ENCODE results near the gene SERTAD3. TPM values are rescaled to one million over a fixed set of nuclear protein-coding genes. Genes with fewer than 3 reads are reported as not detected.

The SERTAD3 gene
- total RNA-seq, 1 experiment from 2014 or later: 14.9 TPM

DNA sequence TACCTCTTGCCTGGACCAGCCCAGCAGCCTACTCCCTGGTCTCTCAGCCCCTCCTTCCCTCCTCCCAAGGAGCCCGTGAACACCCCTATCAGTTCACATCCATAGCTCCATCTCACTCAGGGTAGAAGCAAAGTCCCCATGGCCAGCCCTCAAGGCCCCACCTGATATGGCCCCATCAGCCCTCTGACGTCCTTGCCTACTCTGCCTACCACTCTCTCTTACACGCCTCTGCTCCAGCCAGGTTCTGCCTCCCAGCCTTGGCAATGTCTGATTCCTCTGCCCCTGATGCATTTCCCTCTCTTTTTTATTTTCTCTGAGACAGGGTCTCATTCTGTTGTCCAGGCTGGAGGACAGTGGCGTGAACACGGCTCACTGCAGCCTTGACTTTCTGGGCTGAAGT lies 7.9 kb upstream of the SERTAD3 start:
- DNase-seq: no peak
- H3K4me1 ChIP-seq (ENCODE audit: low read length): no peaks in the 10 kb centered on the region
- no peaks in the 10 kb centered on the region for H3K36me3 ChIP-seq (ENCODE audit: insufficient read depth, low read length)
- H4K20me1 ChIP-seq (ENCODE audit: insufficient read depth, low read depth, low read length): no peaks in the 10 kb centered on the region
- no peak overlapping the region for H3K4me2 ChIP-seq (ENCODE audit: low read depth, low read length, poor library complexity, severe bottlenecking)
- no peak overlapping the region for H3K4me3 ChIP-seq (ENCODE audit: low read length)
- H2AFZ ChIP-seq (ENCODE audit: low read length): no peak overlapping the region
- H3K27ac ChIP-seq (ENCODE audit: low read length): no peak overlapping the region
- no peak overlapping the region for H3K9ac ChIP-seq (ENCODE audit: low read length)
- H3K79me2 ChIP-seq (ENCODE audit: low read length): no peaks in the 10 kb centered on the region
- no peaks in the 10 kb centered on the region for H3K9me3 ChIP-seq (ENCODE audit: low read length)
- H3K9me2 ChIP-seq (replicated peaks; ENCODE audit: insufficient read depth, low read length): no peaks in the 10 kb centered on the region
- H3K27me3 ChIP-seq (ENCODE audit: low read length): no peaks in the 10 kb centered on the region

DNA sequence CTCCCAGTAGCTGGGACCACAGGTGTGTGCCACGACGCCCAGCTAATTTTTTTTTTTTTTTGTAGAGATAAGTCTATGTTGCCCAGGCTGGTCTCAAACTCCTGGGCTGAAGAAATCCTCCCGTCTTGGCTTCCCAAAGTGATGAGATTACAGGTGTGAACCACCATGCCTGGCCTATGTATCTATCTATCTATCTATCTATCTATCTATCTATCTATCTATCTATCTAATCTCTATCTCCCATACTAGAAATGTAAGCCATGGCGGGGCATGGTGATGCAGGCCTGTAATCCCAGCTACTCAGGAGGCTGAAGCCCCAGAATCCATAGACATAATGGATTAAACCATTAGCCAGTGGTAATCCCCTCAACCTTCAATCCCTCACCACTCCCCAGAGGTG lies 6.5 kb upstream of the SERTAD3 start:
- no peaks in the 10 kb centered on the region for H3K27me3 ChIP-seq (ENCODE audit: low read length)
- no peak for DNase-seq
- H3K9ac ChIP-seq (ENCODE audit: low read length): no peak overlapping the region
- no peaks in the 10 kb centered on the region for H4K20me1 ChIP-seq (ENCODE audit: insufficient read depth, low read depth, low read length)
- no peaks in the 10 kb centered on the region for H3K36me3 ChIP-seq (ENCODE audit: insufficient read depth, low read length)
- no peak overlapping the region for H3K4me2 ChIP-seq (ENCODE audit: low read depth, low read length, poor library complexity, severe bottlenecking)
- H3K27ac ChIP-seq (ENCODE audit: low read length): no peak overlapping the region
- H3K9me2 ChIP-seq (replicated peaks; ENCODE audit: insufficient read depth, low read length): no peaks in the 10 kb centered on the region
- H3K4me1 ChIP-seq (ENCODE audit: low read length): no peaks in the 10 kb centered on the region
- H2AFZ ChIP-seq (ENCODE audit: low read length): no peak overlapping the region
- no peaks in the 10 kb centered on the region for H3K79me2 ChIP-seq (ENCODE audit: low read length)
- H3K9me3 ChIP-seq (ENCODE audit: low read length): no peaks in the 10 kb centered on the region
- H3K4me3 ChIP-seq (ENCODE audit: low read length): no peak overlapping the region

DNA sequence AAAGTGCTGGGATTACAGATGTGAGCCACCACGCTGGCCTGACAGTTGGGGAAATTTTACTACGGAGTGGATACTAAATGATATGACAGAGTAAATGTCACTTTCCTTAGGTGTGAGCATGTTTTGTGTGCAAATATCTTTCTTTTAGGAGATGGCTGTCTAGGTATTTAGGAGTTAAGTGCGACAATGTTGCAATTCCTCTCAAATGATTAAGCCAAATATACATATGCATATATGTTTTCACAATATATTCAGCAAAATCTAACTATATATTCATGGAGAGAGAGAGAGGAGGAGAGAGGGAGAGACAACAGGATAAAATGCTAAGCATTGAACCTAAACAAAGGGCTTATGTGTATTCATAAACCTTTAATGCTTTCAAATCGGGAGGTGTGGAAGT lies 5.4 kb upstream of the SERTAD3 start:
- Histone ChIP-seq H3K36me3 (ENCODE audit: insufficient read depth, low read length) (no peaks in the 10 kb centered on the region), H4K20me1 (ENCODE audit: insufficient read depth, low read depth, low read length) (no peaks in the 10 kb centered on the region), H3K27me3 (ENCODE audit: low read length) (no peaks in the 10 kb centered on the region), H3K27ac (ENCODE audit: low read length) (no peak overlapping the region), H3K9me2 (replicated peaks; ENCODE audit: insufficient read depth, low read length) (no peaks in the 10 kb centered on the region), H3K79me2 (ENCODE audit: low read length) (no peaks in the 10 kb centered on the region), H3K9ac (ENCODE audit: low read length) (no peak overlapping the region), H2AFZ (ENCODE audit: low read length) (no peak overlapping the region), H3K4me1 (ENCODE audit: low read length) (peaks cover 4% of the 10 kb centered on the region), H3K4me2 (ENCODE audit: low read depth, low read length, poor library complexity, severe bottlenecking) (no peak overlapping the region), H3K9me3 (ENCODE audit: low read length) (no peaks in the 10 kb centered on the region), H3K4me3 (ENCODE audit: low read length) (no peak overlapping the region)
- no peak for DNase-seq

DNA sequence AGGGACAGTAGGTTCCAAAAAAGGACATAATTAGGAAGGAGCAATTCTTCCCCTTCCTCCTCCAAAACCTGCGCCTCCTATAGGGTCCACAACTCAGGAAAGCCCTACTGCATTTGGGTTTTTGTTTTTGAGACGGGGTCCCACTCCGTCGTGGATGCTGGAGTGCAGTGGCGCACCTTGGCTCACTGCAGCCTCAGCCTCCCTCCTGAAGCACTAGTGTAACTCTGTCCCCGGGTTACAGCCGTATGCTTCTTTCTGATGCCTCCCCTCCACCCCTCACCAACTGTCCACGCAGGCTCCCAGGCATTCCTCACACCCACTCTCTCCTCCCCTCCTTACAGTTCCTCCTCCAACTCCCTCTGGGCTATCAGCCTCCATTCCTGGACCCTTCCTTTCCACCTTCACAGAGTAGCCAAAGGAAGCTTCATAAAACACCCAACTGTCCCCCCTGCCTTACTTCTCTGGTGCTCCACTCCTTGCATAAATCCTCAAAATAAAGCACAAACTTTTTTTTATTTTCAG lies 2.2 kb upstream of the SERTAD3 start:
- no peak for DNase-seq
- Histone ChIP-seq H3K4me1 (ENCODE audit: low read length) (peaks cover 13% of the 10 kb centered on the region), H3K4me3 (ENCODE audit: low read length) (no peak overlapping the region), H3K79me2 (ENCODE audit: low read length) (peaks cover 22% of the 10 kb centered on the region), H3K9me2 (replicated peaks; ENCODE audit: insufficient read depth, low read length) (no peaks in the 10 kb centered on the region), H3K9me3 (ENCODE audit: low read length) (no peaks in the 10 kb centered on the region), H2AFZ (ENCODE audit: low read length) (no peak overlapping the region), H3K36me3 (ENCODE audit: insufficient read depth, low read length) (peaks cover 5% of the 10 kb centered on the region), H3K27ac (ENCODE audit: low read length) (no peak overlapping the region), H3K9ac (ENCODE audit: low read length) (no peak overlapping the region), H4K20me1 (ENCODE audit: insufficient read depth, low read depth, low read length) (peaks cover 9% of the 10 kb centered on the region; the same call in 1 of the 2 replicates), H3K27me3 (ENCODE audit: low read length) (no peaks in the 10 kb centered on the region), H3K4me2 (ENCODE audit: low read depth, low read length, poor library complexity, severe bottlenecking) (no peak overlapping the region)

DNA sequence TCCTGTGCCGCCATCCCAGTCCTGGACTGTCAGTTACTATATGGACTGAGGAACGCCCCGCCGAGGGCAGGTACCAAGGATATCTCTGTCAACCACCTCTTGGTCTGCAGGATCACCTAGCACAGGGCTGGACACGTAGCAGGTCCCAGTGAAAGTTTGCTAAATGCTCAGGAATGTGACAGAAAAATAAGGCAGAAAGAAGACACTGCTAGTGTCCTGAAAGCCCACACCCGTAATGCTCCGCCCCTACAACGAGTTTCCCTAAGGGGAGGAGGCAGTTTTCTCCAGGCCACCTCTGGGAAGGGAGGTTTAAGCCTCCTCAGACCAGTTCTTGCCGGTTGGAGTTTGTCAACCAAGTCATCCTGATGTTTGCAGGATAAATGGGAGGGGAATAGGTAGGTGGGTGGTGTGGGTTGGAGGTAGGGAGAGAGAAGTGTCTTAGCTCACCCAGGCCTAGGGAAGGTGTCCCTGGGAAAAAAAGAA lies 1.7 kb upstream of the SERTAD3 start:
- no peak overlapping the region for H3K4me3 ChIP-seq (ENCODE audit: low read length)
- no peak for DNase-seq
- H3K9ac ChIP-seq (ENCODE audit: low read length): no peak overlapping the region
- H3K79me2 ChIP-seq (ENCODE audit: low read length): peaks cover 22% of the 10 kb centered on the region
- H3K36me3 ChIP-seq (ENCODE audit: insufficient read depth, low read length): peaks cover 10% of the 10 kb centered on the region
- H4K20me1 ChIP-seq (ENCODE audit: insufficient read depth, low read depth, low read length): peaks cover 10% of the 10 kb centered on the region; the same call in 1 of the 2 replicates
- no peak overlapping the region for H2AFZ ChIP-seq (ENCODE audit: low read length)
- H3K9me2 ChIP-seq (replicated peaks; ENCODE audit: insufficient read depth, low read length): no peaks in the 10 kb centered on the region
- peaks cover 13% of the 10 kb centered on the region for H3K4me1 ChIP-seq (ENCODE audit: low read length)
- no peak overlapping the region for H3K4me2 ChIP-seq (ENCODE audit: low read depth, low read length, poor library complexity, severe bottlenecking)
- no peak overlapping the region for H3K27ac ChIP-seq (ENCODE audit: low read length)
- H3K27me3 ChIP-seq (ENCODE audit: low read length): no peaks in the 10 kb centered on the region
- H3K9me3 ChIP-seq (ENCODE audit: low read length): no peaks in the 10 kb centered on the region

DNA sequence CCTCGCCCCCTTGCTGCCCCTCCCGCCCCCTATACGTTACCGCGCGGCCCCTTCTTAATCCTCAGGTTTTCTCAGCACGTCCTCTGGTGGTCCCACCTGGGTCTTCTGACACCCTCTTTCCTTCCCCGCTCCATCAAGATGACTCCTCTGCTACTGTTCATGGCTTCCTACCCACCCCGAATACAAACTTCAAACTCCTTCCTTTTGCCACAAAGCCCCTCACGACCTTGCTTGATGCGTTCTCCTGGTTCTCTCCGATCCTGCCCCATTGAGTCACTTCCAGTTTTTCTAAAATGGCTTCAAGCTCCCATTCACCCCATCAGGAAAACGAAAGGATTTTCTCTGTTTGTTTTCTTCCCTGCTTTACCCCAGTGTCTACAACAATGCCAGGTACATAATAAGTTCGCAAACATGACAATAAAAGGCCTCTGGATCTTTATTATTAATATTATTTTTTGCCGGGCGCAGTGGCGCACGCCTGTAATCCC lies 734 bp upstream of the SERTAD3 start:
- Histone ChIP-seq H3K79me2 (ENCODE audit: low read length) (peaks cover 22% of the 10 kb centered on the region), H3K9ac (ENCODE audit: low read length) (peak overlapping the region; percentile 96), H3K27ac (ENCODE audit: low read length) (no peak overlapping the region), H3K9me3 (ENCODE audit: low read length) (no peaks in the 10 kb centered on the region), H3K4me1 (ENCODE audit: low read length) (peaks cover 13% of the 10 kb centered on the region), H2AFZ (ENCODE audit: low read length) (peak overlapping the region; percentile 87; the same call in 1 of the 2 replicates), H3K4me2 (ENCODE audit: low read depth, low read length, poor library complexity, severe bottlenecking) (peak overlapping the region; percentile 95), H3K9me2 (replicated peaks; ENCODE audit: insufficient read depth, low read length) (no peaks in the 10 kb centered on the region), H3K36me3 (ENCODE audit: insufficient read depth, low read length) (peaks cover 11% of the 10 kb centered on the region), H3K4me3 (ENCODE audit: low read length) (peak overlapping the region; percentile 93), H4K20me1 (ENCODE audit: insufficient read depth, low read depth, low read length) (peaks cover 10% of the 10 kb centered on the region; the same call in 1 of the 2 replicates), H3K27me3 (ENCODE audit: low read length) (no peaks in the 10 kb centered on the region)
- DNase-seq: no peak

DNA sequence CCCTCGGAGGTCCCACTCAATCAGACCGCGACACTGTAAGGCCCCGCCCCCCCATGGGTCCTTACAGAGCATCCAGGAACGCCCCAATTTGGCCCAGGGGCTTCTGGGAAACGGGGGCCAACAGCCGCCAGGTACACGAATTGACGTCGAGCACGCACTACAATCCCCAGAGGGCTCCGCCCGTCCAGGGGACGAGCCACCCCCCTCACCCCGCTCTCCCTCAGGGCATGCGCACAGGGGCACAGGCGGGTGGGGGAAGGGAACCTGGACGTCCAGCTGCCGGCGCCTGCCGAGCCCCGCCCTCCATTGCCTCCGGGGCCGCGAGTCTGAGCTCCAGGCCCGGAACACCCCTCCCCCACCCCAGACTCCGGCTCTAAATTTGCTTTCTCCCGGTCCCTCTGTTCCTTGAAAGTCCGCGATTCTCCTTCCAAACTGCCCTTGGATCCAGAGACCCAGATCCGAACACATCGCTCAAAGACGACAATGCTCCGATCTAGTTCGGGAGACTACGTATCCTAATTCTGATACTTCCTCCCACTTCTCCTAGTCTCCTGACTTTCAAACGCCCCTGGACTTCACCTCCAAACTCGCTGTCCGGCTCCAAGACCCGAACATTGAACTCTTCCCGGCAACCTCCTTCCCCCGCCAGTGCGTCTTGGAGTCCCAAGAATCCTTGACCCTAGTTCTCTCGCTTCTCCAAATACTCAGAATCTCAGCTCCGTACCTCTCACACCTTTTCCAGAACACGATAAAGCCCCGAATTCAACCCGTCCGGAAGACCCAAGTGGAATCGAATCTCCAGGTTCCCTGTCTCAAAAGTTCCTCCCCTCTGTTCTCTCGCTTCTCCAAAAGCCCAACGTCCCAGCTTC lies 770 bp downstream of the SERTAD3 start:
- H3K9me2 ChIP-seq (replicated peaks; ENCODE audit: insufficient read depth, low read length): no peaks in the 10 kb centered on the region

More for the DNA sequence above, 770 bp downstream of the SERTAD3 start:
- Histone ChIP-seq H4K20me1 (ENCODE audit: insufficient read depth, low read depth, low read length) (peaks cover 10% of the 10 kb centered on the region; the same call in 1 of the 2 replicates), H3K4me3 (ENCODE audit: low read length) (peak overlapping the region; percentile 93), H3K36me3 (ENCODE audit: insufficient read depth, low read length) (peaks cover 11% of the 10 kb centered on the region), H3K4me1 (ENCODE audit: low read length) (peaks cover 13% of the 10 kb centered on the region), H3K79me2 (ENCODE audit: low read length) (peaks cover 22% of the 10 kb centered on the region), H3K27ac (ENCODE audit: low read length) (peak overlapping the region; percentile 95), H3K27me3 (ENCODE audit: low read length) (no peaks in the 10 kb centered on the region), H3K9me3 (ENCODE audit: low read length) (no peaks in the 10 kb centered on the region), H2AFZ (ENCODE audit: low read length) (peak overlapping the region; percentile 6; the same call in 1 of the 2 replicates), H3K4me2 (ENCODE audit: low read depth, low read length, poor library complexity, severe bottlenecking) (peak overlapping the region; percentile 95), H3K9ac (ENCODE audit: low read length) (peak overlapping the region; percentile 96)
- peak; percentile 100 for DNase-seq
